ENCODE data around the gene IGFBP3. TPM values are rescaled to one million over a fixed set of nuclear protein-coding genes. Genes with fewer than 3 reads are reported as not detected.

The IGFBP3 gene
- total and polyA plus RNA-seq, 5 donors, result 90.6 to 212 (median 98.5) TPM

GRCh38 chr7:45893374-45893995 is 27.6 kb downstream of the IGFBP3 start:
- WGBS, result 69% methylated on average over 5 of the region's 5 CpGs
- ATAC-seq (no peak), DNase-seq (no peak)
- Histone ChIP-seq H3K9me3 (ENCODE audit: control insufficient read depth, low read length) (no peaks in the 10 kb centered on the region), H3K4me3 (ENCODE audit: low read length) (no peak overlapping the region), H3K27ac (ENCODE audit: low read length) (no peak overlapping the region), H3K27me3 (ENCODE audit: control insufficient read depth, insufficient read depth) (no peaks in the 10 kb centered on the region), H3K4me1 (ENCODE audit: control insufficient read depth, insufficient read depth, low read length) (no peaks in the 10 kb centered on the region)
- intact Hi-C loops (cut with DNase I), result no loop called here

GRCh38 chr7:45892407-45893035 is 28.6 kb downstream of the IGFBP3 start:
- H3K4me3 ChIP-seq (ENCODE audit: low read length), result no peak overlapping the region
- no peaks in the 10 kb centered on the region for H3K9me3 ChIP-seq (ENCODE audit: control insufficient read depth, low read length)
- H3K27me3 ChIP-seq (ENCODE audit: control insufficient read depth, insufficient read depth), result no peaks in the 10 kb centered on the region
- no peak overlapping the region for H3K27ac ChIP-seq (ENCODE audit: low read length)
- no peak for DNase-seq
- WGBS, result 81% methylated on average over 6 of the region's 6 CpGs
- intact Hi-C loops (cut with DNase I), result no loop called here
- ATAC-seq, result no peak
- H3K4me1 ChIP-seq (ENCODE audit: control insufficient read depth, insufficient read depth, low read length), result no peaks in the 10 kb centered on the region

- intact Hi-C loops (cut with DNase I), result no loop called here
- ATAC-seq (no peak), DNase-seq (no peak)
- H3K9me3 ChIP-seq (ENCODE audit: control insufficient read depth, low read length), result no peaks in the 10 kb centered on the region
- no peak overlapping the region for H3K4me3 ChIP-seq (ENCODE audit: low read length)
- no peaks in the 10 kb centered on the region for H3K27me3 ChIP-seq (ENCODE audit: control insufficient read depth, insufficient read depth)
- H3K4me1 ChIP-seq (ENCODE audit: control insufficient read depth, insufficient read depth, low read length), result no peaks in the 10 kb centered on the region
- H3K27ac ChIP-seq (ENCODE audit: low read length), result no peak overlapping the region
- 72% methylated on average over 10 of the region's 10 CpGs for WGBS
Measured at GRCh38 chr7:45891462-45892402, 29.3 kb downstream of the IGFBP3 start.

GRCh38 chr7:45890902-45891461 is 30.1 kb downstream of the IGFBP3 start:
- intact Hi-C loops (cut with DNase I), result no loop called here
- DNase-seq (no peak), ATAC-seq (no peak)
- no peaks in the 10 kb centered on the region for H3K9me3 ChIP-seq (ENCODE audit: control insufficient read depth, low read length)
- WGBS, result 32% methylated on average over 6 of the region's 6 CpGs
- H3K27me3 ChIP-seq (ENCODE audit: control insufficient read depth, insufficient read depth), result no peaks in the 10 kb centered on the region
- H3K27ac ChIP-seq (ENCODE audit: low read length), result no peak overlapping the region
- H3K4me3 ChIP-seq (ENCODE audit: low read length), result no peak overlapping the region
- no peaks in the 10 kb centered on the region for H3K4me1 ChIP-seq (ENCODE audit: control insufficient read depth, insufficient read depth, low read length)

- no peak overlapping the region for H3K27ac ChIP-seq (ENCODE audit: low read length)
- ATAC-seq (no peak), DNase-seq (no peak)
- H3K9me3 ChIP-seq (ENCODE audit: control insufficient read depth, low read length), result no peaks in the 10 kb centered on the region
- no peaks in the 10 kb centered on the region for H3K4me1 ChIP-seq (ENCODE audit: control insufficient read depth, insufficient read depth, low read length)
- no peaks in the 10 kb centered on the region for H3K27me3 ChIP-seq (ENCODE audit: control insufficient read depth, insufficient read depth)
- WGBS, result 87% methylated on average over 8 of the region's 8 CpGs
- H3K4me3 ChIP-seq (ENCODE audit: low read length), result no peak overlapping the region
- intact Hi-C loops (cut with DNase I), result no loop called here
Measured at GRCh38 chr7:45890125-45890901, 30.8 kb downstream of the IGFBP3 start.

GRCh38 chr7:45889367-45890067 is 31.6 kb downstream of the IGFBP3 start:
- 61% methylated on average over 8 of the region's 8 CpGs for WGBS
- Histone ChIP-seq H3K4me3 (ENCODE audit: low read length) (no peak overlapping the region), H3K9me3 (ENCODE audit: control insufficient read depth, low read length) (no peaks in the 10 kb centered on the region), H3K4me1 (ENCODE audit: control insufficient read depth, insufficient read depth, low read length) (no peaks in the 10 kb centered on the region), H3K27me3 (ENCODE audit: control insufficient read depth, insufficient read depth) (no peaks in the 10 kb centered on the region), H3K27ac (ENCODE audit: low read length) (no peak overlapping the region)
- intact Hi-C loops (cut with DNase I), result no loop called here
- no peak for DNase-seq
- ATAC-seq, result peak in 1 of 2 donors; percentile 5

- Histone ChIP-seq H3K27ac (ENCODE audit: low read length) (no peak overlapping the region), H3K4me3 (ENCODE audit: low read length) (no peak overlapping the region), H3K4me1 (ENCODE audit: control insufficient read depth, insufficient read depth, low read length) (no peaks in the 10 kb centered on the region), H3K9me3 (ENCODE audit: control insufficient read depth, low read length) (no peaks in the 10 kb centered on the region), H3K27me3 (ENCODE audit: control insufficient read depth, insufficient read depth) (no peaks in the 10 kb centered on the region)
- intact Hi-C loops (cut with DNase I), result no loop called here
- WGBS, result 26% methylated on average over 14 of the region's 14 CpGs
- ATAC-seq (no peak), DNase-seq (no peak)
Measured at GRCh38 chr7:45888993-45889366, 32.1 kb downstream of the IGFBP3 start.

- intact Hi-C loops (cut with DNase I), result no loop called here
- 3% methylated on average over 73 of the region's 73 CpGs for WGBS
- Histone ChIP-seq H3K4me3 (ENCODE audit: low read length) (peak within 1 kb of the TSS; percentile 2), H3K27me3 (ENCODE audit: control insufficient read depth, insufficient read depth) (no peaks in the 10 kb centered on the region), H3K27ac (ENCODE audit: low read length) (no peak within 1 kb of the TSS), H3K9me3 (ENCODE audit: control insufficient read depth, low read length) (no peaks in the 10 kb centered on the region), H3K4me1 (ENCODE audit: control insufficient read depth, insufficient read depth, low read length) (no peaks in the 10 kb centered on the region)
- ATAC-seq (peak; percentile 48 to 58), DNase-seq (peak in 1 of 3 donors; percentile 55)
Measured at GRCh38 chr7:45888185-45888992, 32.7 kb downstream of the IGFBP3 start, which contains the start of gene IGFBP1. IGFBP1 (plus strand) TSS chr7:45888488; CDS start chr7:45888653, 165 bp downstream.

GRCh38 chr7:45886931-45887667 is 34.0 kb downstream of the IGFBP3 start:
- 97% methylated on average over 5 of the region's 5 CpGs for WGBS
- intact Hi-C loops (cut with DNase I), result no loop called here
- Histone ChIP-seq H3K4me1 (ENCODE audit: control insufficient read depth, insufficient read depth, low read length) (no peaks in the 10 kb centered on the region), H3K27me3 (ENCODE audit: control insufficient read depth, insufficient read depth) (no peaks in the 10 kb centered on the region), H3K4me3 (ENCODE audit: low read length) (no peak overlapping the region), H3K27ac (ENCODE audit: low read length) (no peak overlapping the region), H3K9me3 (ENCODE audit: control insufficient read depth, low read length) (no peaks in the 10 kb centered on the region)
- ATAC-seq, result no peak
- DNase-seq, result no peak
